Left cardiac atrium (tissue), 4 donors: ENCODE results near the gene HNRNPA2B1. TPM values are rescaled to one million over a fixed set of nuclear protein-coding genes. Genes with fewer than 3 reads are reported as not detected.
"Not testable (repeated sequence)": the region's sequence is repeated elsewhere in the genome, so short reads cannot be mapped to it uniquely, and the experiment has no call there.

Experiments used
- ATAC-seq, 2 donors: fragments of 200-7000 bp; cut with Tn5 transposase; one replicate each; pipeline ENCODE4 v1.9.1; 2020; ENCODE audit warnings: mild to moderate bottlenecking in 2 of 2, moderate library complexity in 2 of 2
- DNase-seq: peaks from one replicate; pipeline ENCODE4 v3.0.0-alpha.2; 2020
- intact Hi-C, 2 donors: fragments of 100-400 bp; cut with DNase I; formaldehyde crosslinking; loops; one replicate each; pipeline versions ENCODE4 v1.14.1 to v1.15.1; 2022 to 2023
- total RNA-seq, 2 donors: library from RNA; stranded (reverse); fragmentation: NEBNext Ultra II Directional; extraction: Animal tissue kit (Norgen Biotek cat#: 25700); gene quantifications; one replicate each; pipeline ENCODE4 v1.2.1, GENCODE V29; 2021
- donor health status: DM: no; HTN: yes; CAD: no.
- donor health status: DM: no; HTN: yes; CAD: no; lungs with severe emphysema.
- donor health status: DM: yes; HTN: yes; CAD: no.
- donor health status: Dilated cardiomyopathy.

The HNRNPA2B1 gene
- total RNA-seq, 2 donors from 2014 or later, result 330 to 390 TPM

- intact Hi-C loops, result no loop called here
- no peak for DNase-seq
- no peak for ATAC-seq
These were observed 12.2 kb downstream of the HNRNPA2B1 start for GRCh38 chr7:26188206-26188956.

- intact Hi-C loops, result no loop called here
- peak; percentile 2 to 12 for ATAC-seq
These were observed 13.0 kb downstream of the HNRNPA2B1 start for GRCh38 chr7:26187380-26188205.

GRCh38 chr7:26186364-26187311, 13.9 kb downstream of the HNRNPA2B1 start:
- intact Hi-C loops, result no loop called here
- no peak for DNase-seq
- ATAC-seq, result peak in 1 of 2 donors; percentile 3

More at GRCh38 chr7:26187380-26188205, 13.0 kb downstream of the HNRNPA2B1 start:
- DNase-seq, result no peak

GRCh38 chr7:26185844-26186180, 14.7 kb downstream of the HNRNPA2B1 start:
- no peak for DNase-seq
- ATAC-seq, result no peak
- intact Hi-C loops, result no loop called here

GRCh38 chr7:26185131-26185843, 15.3 kb downstream of the HNRNPA2B1 start:
- DNase-seq, result no peak
- intact Hi-C loops, result no loop called here
- ATAC-seq, result no peak

- intact Hi-C loops, ATAC-seq, DNase-seq: not testable (repeated sequence)
These were observed 16.1 kb downstream of the HNRNPA2B1 start for GRCh38 chr7:26184281-26185101.

- intact Hi-C loops, result no loop called here
- no peak for ATAC-seq
These were observed 16.8 kb downstream of the HNRNPA2B1 start for GRCh38 chr7:26183545-26184280.

GRCh38 chr7:26182706-26183105, 17.8 kb downstream of the HNRNPA2B1 start:
- DNase-seq, result no peak

More at GRCh38 chr7:26183545-26184280, 16.8 kb downstream of the HNRNPA2B1 start:
- no peak for DNase-seq

GRCh38 chr7:26182283-26182682, 18.3 kb downstream of the HNRNPA2B1 start:
- no peak for DNase-seq
- peak in 1 of 2 donors; percentile 3 for ATAC-seq
- intact Hi-C loops, result no loop called here

More at GRCh38 chr7:26182706-26183105, 17.8 kb downstream of the HNRNPA2B1 start:
- no peak for ATAC-seq
- intact Hi-C loops, result no loop called here

- intact Hi-C loops, result no loop called here
- DNase-seq, result no peak
- no peak for ATAC-seq
These were observed 18.9 kb downstream of the HNRNPA2B1 start for GRCh38 chr7:26181474-26182227.

GRCh38 chr7:26180792-26181198, 19.8 kb downstream of the HNRNPA2B1 start:
- DNase-seq (no peak), ATAC-seq (peak in 1 of 2 donors; percentile 27)
- intact Hi-C loops, result no loop called here

- intact Hi-C loops, result no loop called here
- ATAC-seq (peak in 1 of 2 donors; percentile 7), DNase-seq (no peak)
These were observed 20.6 kb downstream of the HNRNPA2B1 start for GRCh38 chr7:26179826-26180497.

GRCh38 chr7:26179422-26179821, 21.1 kb downstream of the HNRNPA2B1 start:
- ATAC-seq (peak in 1 of 2 donors; percentile 7), DNase-seq (no peak)
- intact Hi-C loops, result no loop called here

- intact Hi-C loops, result no loop called here
- DNase-seq (no peak), ATAC-seq (peak in 1 of 2 donors; percentile 14)
These were observed 22.1 kb downstream of the HNRNPA2B1 start for GRCh38 chr7:26178272-26178960.

- intact Hi-C loops, DNase-seq, ATAC-seq: not testable (repeated sequence)
These were observed 23.3 kb downstream of the HNRNPA2B1 start for GRCh38 chr7:26177269-26177668.
